Measurements from ENCODE around the gene ALG12. TPM values are rescaled to one million over a fixed set of nuclear protein-coding genes. Genes with fewer than 3 reads are reported as not detected.
A peak's percentile ranks its signal among the peaks of the same experiment; 100 is the strongest.

Gene ALG12
- total RNA-seq, 1 donor: 18.8 TPM

GRCh38 chr22:49900441-49901230 lies 17.6 kb downstream of the ALG12 start:
- Histone ChIP-seq H3K4me2 (ENCODE audit: insufficient read depth, low read length) (no peak overlapping the region), H3K79me2 (ENCODE audit: insufficient read depth, low read length) (no peaks in the 10 kb centered on the region), H3K27me3 (ENCODE audit: insufficient read depth, low read length) (no peaks in the 10 kb centered on the region), H4K20me1 (ENCODE audit: insufficient read depth, low read length) (no peaks in the 10 kb centered on the region), H3K27ac (ENCODE audit: low read depth, low read length) (no peak overlapping the region), H3K9me3 (ENCODE audit: low read depth, low read length) (no peaks in the 10 kb centered on the region), H3K4me1 (ENCODE audit: insufficient read depth, low read length) (no peaks in the 10 kb centered on the region), H3K4me3 (ENCODE audit: insufficient read depth, low read length) (no peak overlapping the region), H3K36me3 (ENCODE audit: insufficient read depth, low read length) (peaks cover 8% of the 10 kb centered on the region), H2AFZ (ENCODE audit: low read length) (no peak overlapping the region)
- no peak for DNase-seq (ENCODE audit: insufficient read length, low spot score, missing footprints)
- TF ChIP-seq, protein P1, sequence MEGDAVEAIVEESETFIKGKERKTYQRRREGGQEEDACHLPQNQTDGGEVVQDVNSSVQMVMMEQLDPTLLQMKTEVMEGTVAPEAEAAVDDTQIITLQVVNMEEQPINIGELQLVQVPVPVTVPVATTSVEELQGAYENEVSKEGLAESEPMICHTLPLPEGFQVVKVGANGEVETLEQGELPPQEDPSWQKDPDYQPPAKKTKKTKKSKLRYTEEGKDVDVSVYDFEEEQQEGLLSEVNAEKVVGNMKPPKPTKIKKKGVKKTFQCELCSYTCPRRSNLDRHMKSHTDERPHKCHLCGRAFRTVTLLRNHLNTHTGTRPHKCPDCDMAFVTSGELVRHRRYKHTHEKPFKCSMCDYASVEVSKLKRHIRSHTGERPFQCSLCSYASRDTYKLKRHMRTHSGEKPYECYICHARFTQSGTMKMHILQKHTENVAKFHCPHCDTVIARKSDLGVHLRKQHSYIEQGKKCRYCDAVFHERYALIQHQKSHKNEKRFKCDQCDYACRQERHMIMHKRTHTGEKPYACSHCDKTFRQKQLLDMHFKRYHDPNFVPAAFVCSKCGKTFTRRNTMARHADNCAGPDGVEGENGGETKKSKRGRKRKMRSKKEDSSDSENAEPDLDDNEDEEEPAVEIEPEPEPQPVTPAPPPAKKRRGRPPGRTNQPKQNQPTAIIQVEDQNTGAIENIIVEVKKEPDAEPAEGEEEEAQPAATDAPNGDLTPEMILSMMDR (IDR thresholded peaks at IDR 0.05; ENCODE audit: extremely low read depth, low read depth, low read length): no peak

DNA sequence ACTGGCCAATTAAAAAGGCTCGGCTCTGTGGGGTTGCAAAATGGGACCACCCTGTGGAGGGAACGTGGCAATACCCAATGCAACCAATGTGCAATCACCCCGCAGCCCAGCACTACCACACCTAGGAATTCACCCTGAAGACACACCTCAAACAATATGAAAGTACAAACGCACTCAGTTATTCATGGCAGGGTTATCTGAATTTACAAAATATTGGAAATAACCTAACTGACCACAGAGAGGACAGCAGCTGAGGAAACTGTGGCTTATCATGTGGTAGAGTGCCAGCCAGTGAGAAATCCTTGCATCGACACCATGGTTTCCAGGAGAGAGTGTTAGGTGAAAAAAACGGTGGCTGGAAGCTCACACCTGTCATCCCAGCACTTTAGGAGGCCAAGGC lies 18.7 kb downstream of the ALG12 start:
- no peaks in the 10 kb centered on the region for H3K79me2 ChIP-seq (ENCODE audit: insufficient read depth, low read length)
- no peak overlapping the region for H3K4me3 ChIP-seq (ENCODE audit: insufficient read depth, low read length)
- H3K4me2 ChIP-seq (ENCODE audit: insufficient read depth, low read length): no peak overlapping the region
- H4K20me1 ChIP-seq (ENCODE audit: insufficient read depth, low read length): no peaks in the 10 kb centered on the region
- H3K9me3 ChIP-seq (ENCODE audit: low read depth, low read length): no peaks in the 10 kb centered on the region
- no peak overlapping the region for H2AFZ ChIP-seq (ENCODE audit: low read length)
- TF ChIP-seq, protein P1 (IDR thresholded peaks at IDR 0.05; ENCODE audit: extremely low read depth, low read depth, low read length): no peak
- no peak for DNase-seq (ENCODE audit: insufficient read length, low spot score, missing footprints)
- no peak overlapping the region for H3K27ac ChIP-seq (ENCODE audit: low read depth, low read length)
- peaks cover 8% of the 10 kb centered on the region for H3K36me3 ChIP-seq (ENCODE audit: insufficient read depth, low read length)
- H3K27me3 ChIP-seq (ENCODE audit: insufficient read depth, low read length): no peaks in the 10 kb centered on the region
- no peaks in the 10 kb centered on the region for H3K4me1 ChIP-seq (ENCODE audit: insufficient read depth, low read length)

DNA sequence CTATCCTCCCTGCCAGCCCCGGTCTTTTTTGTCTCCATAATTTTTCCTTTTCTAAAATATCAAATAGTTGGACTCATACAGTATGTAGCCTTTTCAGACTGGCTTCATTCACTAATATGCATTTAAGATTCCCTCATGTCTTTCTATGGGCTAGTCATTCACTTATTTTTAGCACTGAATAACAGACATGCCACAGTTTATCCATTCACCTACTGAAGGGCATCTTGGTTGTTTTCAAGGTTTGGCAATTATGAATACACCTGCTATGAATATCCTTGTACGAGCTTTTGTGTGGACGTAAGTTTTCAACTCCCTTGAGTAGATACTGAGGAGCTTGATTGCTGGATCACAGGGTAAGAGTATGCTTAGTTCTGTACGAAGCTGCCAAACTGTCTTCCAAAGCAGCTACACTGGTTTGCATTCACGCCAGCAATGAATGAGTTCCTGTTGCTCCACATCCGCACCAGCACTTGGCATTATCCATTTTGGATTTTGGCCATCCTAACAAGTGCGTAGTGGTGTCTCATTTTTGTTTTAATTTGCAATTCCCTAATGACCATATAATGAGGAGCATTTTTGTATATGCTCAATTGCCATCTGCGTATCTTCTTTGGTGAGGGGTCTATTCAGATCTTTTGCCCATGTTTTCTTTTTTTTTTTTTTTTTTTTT lies 21.1 kb downstream of the ALG12 start:
- Histone ChIP-seq H3K9me3 (ENCODE audit: low read depth, low read length) (no peaks in the 10 kb centered on the region), H3K4me3 (ENCODE audit: insufficient read depth, low read length) (no peak overlapping the region), H2AFZ (ENCODE audit: low read length) (no peak overlapping the region), H3K4me2 (ENCODE audit: insufficient read depth, low read length) (no peak overlapping the region), H3K36me3 (ENCODE audit: insufficient read depth, low read length) (peaks cover 16% of the 10 kb centered on the region), H4K20me1 (ENCODE audit: insufficient read depth, low read length) (no peaks in the 10 kb centered on the region), H3K27ac (ENCODE audit: low read depth, low read length) (no peak overlapping the region), H3K4me1 (ENCODE audit: insufficient read depth, low read length) (no peaks in the 10 kb centered on the region), H3K79me2 (ENCODE audit: insufficient read depth, low read length) (no peaks in the 10 kb centered on the region), H3K27me3 (ENCODE audit: insufficient read depth, low read length) (no peaks in the 10 kb centered on the region)
- DNase-seq (ENCODE audit: insufficient read length, low spot score, missing footprints): no peak
- TF ChIP-seq, protein P1 (IDR thresholded peaks at IDR 0.05; ENCODE audit: extremely low read depth, low read depth, low read length): no peak

GRCh38 chr22:49896201-49896600 lies 22.0 kb downstream of the ALG12 start:
- H3K27me3 ChIP-seq (ENCODE audit: insufficient read depth, low read length): no peaks in the 10 kb centered on the region
- no peaks in the 10 kb centered on the region for H3K4me1 ChIP-seq (ENCODE audit: insufficient read depth, low read length)
- H3K79me2 ChIP-seq (ENCODE audit: insufficient read depth, low read length): peaks cover 3% of the 10 kb centered on the region
- H3K36me3 ChIP-seq (ENCODE audit: insufficient read depth, low read length): peaks cover 8% of the 10 kb centered on the region
- no peak overlapping the region for H3K4me3 ChIP-seq (ENCODE audit: insufficient read depth, low read length)
- peak; percentile 76 for DNase-seq (ENCODE audit: insufficient read length, low spot score, missing footprints)
- H3K9me3 ChIP-seq (ENCODE audit: low read depth, low read length): no peaks in the 10 kb centered on the region
- H4K20me1 ChIP-seq (ENCODE audit: insufficient read depth, low read length): peaks cover 3% of the 10 kb centered on the region
- no peak overlapping the region for H3K4me2 ChIP-seq (ENCODE audit: insufficient read depth, low read length)
- no peak overlapping the region for H2AFZ ChIP-seq (ENCODE audit: low read length)
- TF ChIP-seq, protein P1 (IDR thresholded peaks at IDR 0.05; ENCODE audit: extremely low read depth, low read depth, low read length): no peak
- H3K27ac ChIP-seq (ENCODE audit: low read depth, low read length): no peak overlapping the region

Data from osteoblast (primary cell).